ENCODE measurements around the gene TBC1D22A.

The TBC1D22A gene

GRCh38 chr22:46726066-46726985 lies 36.1 kb upstream of the TBC1D22A start:
- no peak for TF ChIP-seq CTCF (IDR thresholded peaks at IDR 0.05; ENCODE audit: low read depth, low read length)
- H3K4me3 ChIP-seq (ENCODE audit: low read depth, low read length) = no peak overlapping the region

DNA sequence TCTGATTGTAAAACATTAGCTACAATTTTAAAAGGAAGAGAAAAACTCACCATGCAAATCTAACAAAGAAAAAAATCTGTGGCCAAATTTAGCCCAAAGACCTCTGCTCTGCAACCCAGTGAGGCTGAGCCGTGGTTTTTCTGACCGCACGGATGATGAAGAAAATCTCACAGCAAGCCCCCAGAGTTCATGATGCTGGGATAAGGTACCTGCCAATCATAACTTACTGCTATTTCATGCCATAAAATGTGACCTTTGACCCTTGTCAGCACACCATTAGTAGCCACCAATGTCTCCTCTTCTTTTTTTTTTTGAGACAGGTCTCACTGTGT lies 35.5 kb upstream of the TBC1D22A start:
- no peak for TF ChIP-seq CTCF (IDR thresholded peaks at IDR 0.05; ENCODE audit: low read depth, low read length)
- H3K4me3 ChIP-seq (ENCODE audit: low read depth, low read length) = no peak overlapping the region

DNA sequence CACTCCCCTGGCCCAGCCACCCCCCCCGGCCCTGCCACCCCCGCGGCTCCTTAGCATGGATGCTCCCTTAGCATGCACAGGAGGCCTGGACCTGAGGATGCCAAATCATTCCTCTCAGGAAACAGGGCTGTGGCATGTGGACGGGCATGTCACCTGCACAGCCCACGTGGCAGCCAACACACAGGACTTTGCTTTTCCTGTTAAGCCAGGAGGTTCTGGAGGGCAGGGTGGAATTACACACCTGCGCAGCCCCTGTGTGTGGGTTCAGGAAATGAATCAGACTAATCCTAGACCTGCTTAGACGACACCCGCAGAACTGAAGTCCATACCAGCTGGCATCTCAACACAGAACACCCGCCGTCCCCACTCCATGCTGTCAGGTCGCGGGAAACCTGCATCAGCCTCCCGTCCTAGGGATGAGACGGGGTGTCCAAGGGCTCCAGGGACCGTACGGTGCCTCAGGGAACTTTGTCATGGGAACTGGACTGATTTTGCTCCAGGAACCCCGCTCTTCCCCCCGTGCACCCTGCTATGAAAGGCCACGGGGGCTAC lies 34.6 kb upstream of the TBC1D22A start:
- no peak for TF ChIP-seq CTCF (IDR thresholded peaks at IDR 0.05; ENCODE audit: low read depth, low read length)
- H3K4me3 ChIP-seq (ENCODE audit: low read depth, low read length) = no peak overlapping the region

DNA sequence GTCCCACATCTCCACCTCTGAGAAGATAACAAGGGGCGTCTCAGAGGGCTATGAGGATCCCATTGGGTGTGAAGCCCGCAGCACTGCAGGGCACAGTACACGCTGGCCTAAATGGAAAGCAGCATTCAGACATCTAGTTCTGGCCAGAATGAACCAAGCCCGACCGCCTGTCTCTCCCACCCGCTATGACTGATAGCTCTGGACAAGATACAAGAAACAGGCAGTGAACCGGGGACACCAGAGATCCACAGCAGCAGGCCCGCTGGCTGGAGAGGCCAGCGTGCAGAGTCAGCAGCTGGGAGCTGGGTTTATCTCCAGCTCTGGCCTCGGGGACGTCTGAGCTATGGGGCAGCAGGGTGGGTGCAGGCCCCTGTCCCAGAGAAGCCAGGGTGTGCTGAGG lies 34.0 kb upstream of the TBC1D22A start:
- no peak for TF ChIP-seq CTCF (IDR thresholded peaks at IDR 0.05; ENCODE audit: low read depth, low read length)
- H3K4me3 ChIP-seq (ENCODE audit: low read depth, low read length) = no peak overlapping the region

- TF ChIP-seq CTCF (IDR thresholded peaks at IDR 0.05; ENCODE audit: low read depth, low read length) = no peak
- no peak overlapping the region for H3K4me3 ChIP-seq (ENCODE audit: low read depth, low read length)
Observed at GRCh38 chr22:46730568-46731245, 31.7 kb upstream of the TBC1D22A start.

- H3K4me3 ChIP-seq (ENCODE audit: low read depth, low read length) = no peak overlapping the region
- TF ChIP-seq CTCF (IDR thresholded peaks at IDR 0.05; ENCODE audit: low read depth, low read length) = no peak
Observed at GRCh38 chr22:46731246-46732040, 31.0 kb upstream of the TBC1D22A start.

Measured in WI38 (cell line).